Neuronal stem cell (in vitro differentiated cells): ENCODE data around the gene DNHD1.
"Not testable (repeated sequence)": the region's sequence is repeated elsewhere in the genome, so short reads cannot be mapped to it uniquely, and the experiment has no call there.

Experiments used
- DNase-seq: peaks from one replicate; pipeline ENCODE4 v3.0.0-alpha.2; 2013; ENCODE audit warnings: low spot score
- H2AFZ ChIP-seq: one replicate; pipeline ENCODE4 v1.6.1; 2013; ENCODE audit warnings: mild to moderate bottlenecking, low read length, inconsistent platforms
- H2AK5ac ChIP-seq: 2 replicates; pipeline ENCODE4 v1.6.1; 2013; ENCODE audit warnings: low read depth, mild to moderate bottlenecking, inconsistent platforms, low read length, moderate library complexity, mixed read lengths
- H2BK120ac ChIP-seq: 2 replicates; pipeline ENCODE4 v1.6.1; 2013; ENCODE audit warnings: low read depth, mild to moderate bottlenecking, inconsistent platforms, low read length, moderate library complexity, mixed read lengths
- H2BK12ac ChIP-seq: one replicate; pipeline ENCODE4 v1.6.1; 2013; ENCODE audit warnings: low read length, inconsistent platforms
- H2BK15ac ChIP-seq: 2 replicates; pipeline ENCODE4 v1.6.1; 2013; ENCODE audit warnings: mild to moderate bottlenecking, low read length, inconsistent platforms, mixed read lengths
- H2BK5ac ChIP-seq: one replicate; pipeline ENCODE4 v1.6.1; 2013; ENCODE audit warnings: inconsistent platforms, mild to moderate bottlenecking, low read length, moderate library complexity
- H3K14ac ChIP-seq: one replicate; pipeline ENCODE4 v1.6.1; 2013; ENCODE audit warnings: low read length, inconsistent platforms
- H3K18ac ChIP-seq: 2 replicates; pipeline ENCODE4 v1.6.1; 2013; ENCODE audit warnings: low read length, inconsistent platforms
- H3K23ac ChIP-seq: 2 replicates; pipeline ENCODE4 v1.6.1; 2013; ENCODE audit warnings: low read depth, mild to moderate bottlenecking, mixed read lengths, low read length, inconsistent platforms; ENCODE audit not compliant: poor library complexity
- H3K27ac ChIP-seq: replicated peaks from 3 replicates; pipeline ENCODE4 v1.5.1; 2013; ENCODE audit warnings: low read length, inconsistent platforms
- H3K27me3 ChIP-seq, 3 experiments: 2 replicates each; pipeline ENCODE4 v1.6.1; 2013; ENCODE audit warnings: low read length in 3 of 3, mild to moderate bottlenecking in 2 of 3, inconsistent platforms in 1 of 3, low read depth in 1 of 3, mixed read lengths in 1 of 3, moderate library complexity in 1 of 3; ENCODE audit not compliant: control insufficient read depth in 3 of 3, insufficient read depth in 3 of 3
- H3K36me3 ChIP-seq, 2 donors: replicated peaks in 1 of 2; 2 replicates each; pipeline ENCODE4 v1.6.1; 2013; ENCODE audit warnings: low read length in 2 of 2; ENCODE audit not compliant: control insufficient read depth in 2 of 2, insufficient read depth in 2 of 2
- H3K4ac ChIP-seq: 2 replicates; pipeline ENCODE4 v1.6.1; 2013; ENCODE audit warnings: inconsistent platforms, mild to moderate bottlenecking, low read length, moderate library complexity
- H3K4me1 ChIP-seq, 2 donors: 1 replicate in 1 of 2; 2 replicates in 1 of 2; pipeline ENCODE4 v1.6.1; 2013; ENCODE audit warnings: low read length in 2 of 2, low read depth in 1 of 2; ENCODE audit not compliant: control insufficient read depth in 2 of 2, insufficient read depth in 1 of 2
- H3K4me2 ChIP-seq: one replicate; pipeline ENCODE4 v1.6.1; 2013; ENCODE audit warnings: mild to moderate bottlenecking, low read length, inconsistent platforms; ENCODE audit not compliant: insufficient read depth, poor library complexity, severe bottlenecking
- H3K4me3 ChIP-seq, 2 donors: 2 replicates each; pipeline ENCODE4 v1.5.1; 2013; ENCODE audit warnings: low read length in 2 of 2, mild to moderate bottlenecking in 2 of 2, inconsistent platforms in 1 of 2, moderate library complexity in 1 of 2
- H3K79me1 ChIP-seq: one replicate; pipeline ENCODE4 v1.6.1; 2013; ENCODE audit warnings: low read depth, mild to moderate bottlenecking, inconsistent platforms, low read length, moderate library complexity
- H3K9ac ChIP-seq: one replicate; pipeline ENCODE4 v1.6.1; 2013; ENCODE audit warnings: mild to moderate bottlenecking, low read depth, low read length, inconsistent platforms; ENCODE audit not compliant: poor library complexity
- H3K9me3 ChIP-seq, 2 donors: replicated peaks in 1 of 2; 2 replicates each; pipeline versions ENCODE3 to v1.6.1; 2013; ENCODE audit warnings: low read length in 2 of 2, mild to moderate bottlenecking in 2 of 2, inconsistent platforms in 1 of 2, low read depth in 1 of 2, mixed read lengths in 1 of 2, moderate library complexity in 1 of 2; ENCODE audit not compliant: control insufficient read depth in 2 of 2, insufficient read depth in 1 of 2
- H4K8ac ChIP-seq: one replicate; pipeline ENCODE4 v1.6.1; 2013; ENCODE audit warnings: low read depth, mild to moderate bottlenecking, inconsistent platforms, low read length, moderate library complexity
- H4K91ac ChIP-seq: one replicate; pipeline ENCODE4 v1.6.1; 2013; ENCODE audit warnings: low read length, low read depth, mild to moderate bottlenecking, inconsistent platforms; ENCODE audit not compliant: poor library complexity
- WGBS, 2 donors: extraction: QIAGEN DNeasy Blood & Tissue Kit; methylation state at CpG; one replicate each; pipeline ENCODE4 v1.1.7; 2013; ENCODE audit warnings: missing lambda C conversion rate in 2 of 2, mixed read lengths in 1 of 2; ENCODE audit not compliant: insufficient read length in 2 of 2, insufficient replicate concordance in 1 of 2; ENCODE audit errors: extremely low coverage in 2 of 2; 5-methylcytosine and 5-hydroxymethylcytosine counted together

The DNHD1 gene

DNA sequence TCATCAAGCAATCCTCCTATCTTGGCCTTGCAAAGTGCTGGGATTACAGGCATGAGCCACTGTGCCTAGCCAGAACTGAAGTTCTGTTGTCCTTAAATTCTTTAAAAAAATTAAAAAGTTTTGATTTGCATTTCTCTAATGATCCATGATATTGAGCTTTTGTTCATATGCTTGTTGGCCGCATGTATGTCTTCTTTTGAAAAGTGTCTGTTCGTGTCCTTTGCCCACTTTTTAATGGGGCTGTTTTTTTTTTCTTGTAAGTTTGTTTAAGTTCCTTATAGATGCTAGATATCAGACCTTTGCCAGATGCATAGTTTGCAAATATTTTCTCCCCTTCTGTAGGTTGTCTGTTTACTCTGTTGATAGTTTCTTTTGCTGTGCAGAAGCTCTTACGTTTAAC is 24.9 kb downstream of the DNHD1 start:
- H3K14ac ChIP-seq, H3K27me3 ChIP-seq, H3K4ac ChIP-seq, DNase-seq, H3K4me1 ChIP-seq, H2BK5ac ChIP-seq, H3K23ac ChIP-seq, H3K4me3 ChIP-seq, H2AK5ac ChIP-seq, H3K27ac ChIP-seq, H3K9me3 ChIP-seq, H2BK15ac ChIP-seq, H3K79me1 ChIP-seq, H2BK120ac ChIP-seq, H4K91ac ChIP-seq, H2BK12ac ChIP-seq, H2AFZ ChIP-seq, H3K4me2 ChIP-seq, H3K9ac ChIP-seq, H4K8ac ChIP-seq, H3K18ac ChIP-seq: not testable (repeated sequence)
- WGBS, 2 donors = no CpG with 5 or more reads among the region's 3 CpGs
- peaks cover 9 to 39% of the 10 kb centered on the region in 2 donors for H3K36me3 ChIP-seq

DNA sequence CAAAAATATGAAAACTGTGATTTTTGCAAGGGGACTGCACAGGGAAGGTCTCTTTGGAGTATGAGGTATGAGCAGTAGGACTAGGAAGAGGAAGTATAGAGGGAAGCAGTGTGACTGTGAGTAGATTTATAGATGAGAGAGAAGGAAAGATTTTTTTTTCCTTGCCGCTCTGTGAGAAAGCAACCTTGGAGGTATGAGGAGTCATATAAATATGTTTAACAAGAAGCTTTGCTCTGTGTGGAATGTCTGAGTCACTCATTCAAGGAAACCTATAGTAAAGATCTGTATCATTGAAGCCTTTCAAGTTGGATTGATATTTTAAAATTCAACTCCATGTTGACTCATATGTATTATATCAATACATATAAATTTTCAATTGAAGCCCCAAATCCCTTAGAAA is 26.2 kb downstream of the DNHD1 start:
- Histone ChIP-seq H2AFZ (no peak overlapping the region), H2BK12ac (no peak overlapping the region), H2BK120ac (no peak overlapping the region), H2AK5ac (no peak overlapping the region), H3K23ac (no peak overlapping the region), H3K27me3 (no peaks in the 10 kb centered on the region), H2BK5ac (no peak overlapping the region), H3K14ac (no peak overlapping the region), H3K36me3 (peaks cover 9 to 26% of the 10 kb centered on the region in 2 donors), H3K4me3 (no peak overlapping the region), H3K9ac (no peak overlapping the region), H4K8ac (no peak overlapping the region), H4K91ac (no peak overlapping the region), H3K4me2 (no peak overlapping the region), H2BK15ac (no peak overlapping the region), H3K79me1 (no peaks in the 10 kb centered on the region), H3K27ac (no peak overlapping the region), H3K18ac (no peak overlapping the region), H3K4me1 (peaks cover 0 to 2% of the 10 kb centered on the region in 2 donors), H3K9me3 (peaks cover 0 to 1% of the 10 kb centered on the region in 2 donors), H3K4ac (no peak overlapping the region)
- no CpG with 5 or more reads among the region's 1 CpG for WGBS, 2 donors
- no peak for DNase-seq

DNA sequence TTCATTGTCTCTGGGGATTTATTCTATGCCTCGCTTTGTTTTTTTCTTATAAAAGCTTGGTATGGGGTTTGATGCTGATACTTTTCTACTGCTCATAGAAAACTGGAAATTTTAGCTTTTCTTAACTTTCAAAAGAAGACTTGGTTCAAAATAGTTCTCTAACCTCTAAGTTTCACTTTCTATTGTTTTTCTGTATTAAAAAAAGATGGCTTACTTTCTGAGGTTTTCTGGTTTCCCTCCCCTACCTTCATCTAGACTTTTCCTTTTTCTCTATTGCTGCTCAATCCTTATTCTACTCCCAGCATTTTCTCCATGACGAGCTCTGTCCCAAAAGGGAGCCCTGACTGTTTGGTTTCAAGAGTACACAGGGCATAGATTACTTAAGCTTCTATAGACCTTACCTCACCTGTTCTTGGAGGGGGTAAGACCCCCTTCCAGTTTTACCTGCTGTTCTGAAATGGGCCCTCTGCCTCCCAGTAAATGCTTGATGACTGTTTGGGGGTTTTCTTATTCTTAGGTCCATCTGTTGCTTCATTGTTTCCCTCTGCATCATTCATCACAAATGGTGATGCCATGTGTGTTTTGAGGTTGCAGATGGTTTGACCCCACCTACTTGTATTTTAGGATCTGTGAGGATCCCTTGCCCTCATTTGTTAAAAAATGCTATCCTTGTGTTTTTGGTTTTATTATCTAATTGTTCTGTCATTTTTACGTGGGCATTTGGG is 29.5 kb downstream of the DNHD1 start:
- no peaks in the 10 kb centered on the region for H3K4me1 ChIP-seq
- H3K23ac ChIP-seq = no peak overlapping the region
- no peak overlapping the region for H3K4me3 ChIP-seq
- H4K8ac ChIP-seq = no peak overlapping the region
- H3K79me1 ChIP-seq = no peaks in the 10 kb centered on the region
- H3K4me2 ChIP-seq = no peak overlapping the region
- H3K4ac ChIP-seq = no peak overlapping the region
- H2BK12ac ChIP-seq = no peak overlapping the region
- no peak overlapping the region for H4K91ac ChIP-seq
- no CpG with 5 or more reads among the region's 3 CpGs for WGBS, 2 donors
- H3K14ac ChIP-seq = no peak overlapping the region
- no peaks in the 10 kb centered on the region for H3K27me3 ChIP-seq
- DNase-seq = no peak
- no peak overlapping the region for H2BK15ac ChIP-seq
- no peak overlapping the region for H3K27ac ChIP-seq
- H3K9ac ChIP-seq = no peak overlapping the region
- no peak overlapping the region for H2BK5ac ChIP-seq
- no peak overlapping the region for H2AFZ ChIP-seq
- no peak overlapping the region for H2AK5ac ChIP-seq
- H3K36me3 ChIP-seq = peaks cover 0 to 7% of the 10 kb centered on the region in 2 donors
- no peak overlapping the region for H2BK120ac ChIP-seq
- no peak overlapping the region for H3K18ac ChIP-seq
- H3K9me3 ChIP-seq = no peaks in the 10 kb centered on the region

DNA sequence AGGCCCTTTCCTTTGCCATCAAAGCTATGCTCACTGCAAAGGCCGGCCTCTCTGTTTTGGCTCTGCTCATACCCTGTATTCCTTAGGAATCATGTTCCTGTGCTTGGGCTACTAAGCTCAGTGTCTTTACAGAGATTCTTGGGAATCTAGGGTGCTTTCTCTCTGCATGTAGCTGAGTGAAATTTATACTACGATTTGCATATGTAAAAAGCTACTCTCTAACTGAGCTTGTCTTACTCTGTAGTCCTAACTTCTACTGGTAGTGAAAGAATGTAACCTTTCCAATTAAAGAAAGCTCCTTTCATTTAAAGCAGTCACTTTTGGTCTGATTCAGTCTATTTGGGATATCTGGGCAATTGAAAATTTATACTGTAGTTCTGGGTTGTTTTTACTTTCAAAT is 32.2 kb downstream of the DNHD1 start:
- Histone ChIP-seq H3K79me1 (no peaks in the 10 kb centered on the region), H3K18ac (no peak overlapping the region), H3K36me3 (peaks cover 8 to 22% of the 10 kb centered on the region in 2 donors), H2AFZ (no peak overlapping the region), H3K9me3 (no peaks in the 10 kb centered on the region), H3K4me1 (no peaks in the 10 kb centered on the region), H3K23ac (no peak overlapping the region), H3K4me2 (no peak overlapping the region), H2BK12ac (no peak overlapping the region), H2BK15ac (no peak overlapping the region), H4K91ac (no peak overlapping the region), H3K27ac (no peak overlapping the region), H2AK5ac (no peak overlapping the region), H3K4ac (no peak overlapping the region), H3K27me3 (no peaks in the 10 kb centered on the region), H3K4me3 (no peak overlapping the region), H2BK120ac (no peak overlapping the region), H4K8ac (no peak overlapping the region), H3K9ac (no peak overlapping the region), H3K14ac (no peak overlapping the region), H2BK5ac (no peak overlapping the region)
- DNase-seq = no peak
- WGBS, 2 donors = no CpG with 5 or more reads among the region's 2 CpGs
